ENCODE data around the gene PSMF1.

- TF ChIP-seq SUZ12 (IDR thresholded peaks at IDR 0.05) (no peak), HDGF (IDR thresholded peaks at IDR 0.05; ENCODE audit: borderline replicate concordance) (no peak), ARNT (IDR thresholded peaks at IDR 0.05) (no peak), SP1 (IDR thresholded peaks at IDR 0.05) (no peak)
Observed at GRCh38 chr20:1169224-1169623, 50.8 kb downstream of the PSMF1 start.
